ENCODE measurements around the gene ALKBH3.

The ALKBH3 gene

DNA sequence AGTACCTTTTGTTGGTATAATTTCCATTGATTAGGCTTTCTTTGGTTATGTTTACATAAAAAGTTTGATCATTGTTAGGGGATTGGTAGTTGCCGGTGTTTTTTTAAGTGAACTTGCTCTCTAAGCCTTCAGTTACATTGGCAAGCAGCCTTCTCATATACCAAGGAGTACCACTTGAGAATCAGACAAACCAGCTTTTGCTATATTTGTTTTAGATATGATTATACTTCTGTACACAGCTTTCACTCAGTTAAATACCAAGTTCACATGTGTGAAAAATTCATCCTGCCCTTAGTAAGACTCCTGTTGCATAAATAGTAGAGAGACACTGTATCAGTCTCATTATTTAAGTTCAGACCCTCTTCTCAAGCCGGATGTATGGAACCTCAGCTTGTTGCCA is 22.4 kb downstream of the ALKBH3 start:
- no peak overlapping the region for H3K4me3 ChIP-seq (ENCODE audit: low read depth, low read length)
- TF ChIP-seq, protein P1, sequence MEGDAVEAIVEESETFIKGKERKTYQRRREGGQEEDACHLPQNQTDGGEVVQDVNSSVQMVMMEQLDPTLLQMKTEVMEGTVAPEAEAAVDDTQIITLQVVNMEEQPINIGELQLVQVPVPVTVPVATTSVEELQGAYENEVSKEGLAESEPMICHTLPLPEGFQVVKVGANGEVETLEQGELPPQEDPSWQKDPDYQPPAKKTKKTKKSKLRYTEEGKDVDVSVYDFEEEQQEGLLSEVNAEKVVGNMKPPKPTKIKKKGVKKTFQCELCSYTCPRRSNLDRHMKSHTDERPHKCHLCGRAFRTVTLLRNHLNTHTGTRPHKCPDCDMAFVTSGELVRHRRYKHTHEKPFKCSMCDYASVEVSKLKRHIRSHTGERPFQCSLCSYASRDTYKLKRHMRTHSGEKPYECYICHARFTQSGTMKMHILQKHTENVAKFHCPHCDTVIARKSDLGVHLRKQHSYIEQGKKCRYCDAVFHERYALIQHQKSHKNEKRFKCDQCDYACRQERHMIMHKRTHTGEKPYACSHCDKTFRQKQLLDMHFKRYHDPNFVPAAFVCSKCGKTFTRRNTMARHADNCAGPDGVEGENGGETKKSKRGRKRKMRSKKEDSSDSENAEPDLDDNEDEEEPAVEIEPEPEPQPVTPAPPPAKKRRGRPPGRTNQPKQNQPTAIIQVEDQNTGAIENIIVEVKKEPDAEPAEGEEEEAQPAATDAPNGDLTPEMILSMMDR (IDR thresholded peaks at IDR 0.05; ENCODE audit: borderline replicate concordance, insufficient read depth, low read depth, low read length): no peak

DNA sequence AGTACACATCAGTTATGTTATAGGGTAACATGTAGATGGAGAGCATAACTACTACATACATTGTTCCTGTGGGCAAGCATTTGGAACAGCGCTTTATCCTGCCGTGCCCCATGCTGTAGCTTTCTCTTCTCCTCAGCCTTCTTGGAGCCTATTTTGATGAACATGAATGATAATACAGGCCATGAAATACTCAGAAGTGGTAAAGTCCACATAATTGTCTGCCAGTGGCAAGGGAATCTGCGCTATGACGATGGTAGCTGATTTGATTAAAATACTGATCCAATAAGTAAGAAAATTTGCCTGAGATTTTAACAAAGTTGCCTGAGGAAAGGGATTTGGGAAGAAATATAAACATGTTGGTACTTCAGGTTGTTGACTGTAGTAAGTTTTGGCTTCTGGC is 23.3 kb downstream of the ALKBH3 start:
- H3K4me3 ChIP-seq (ENCODE audit: low read depth, low read length): no peak overlapping the region
- TF ChIP-seq, protein P1 (IDR thresholded peaks at IDR 0.05; ENCODE audit: borderline replicate concordance, insufficient read depth, low read depth, low read length): no peak

- H3K4me3 ChIP-seq (ENCODE audit: low read depth, low read length): no peak overlapping the region
- TF ChIP-seq, protein P1 (IDR thresholded peaks at IDR 0.05; ENCODE audit: borderline replicate concordance, insufficient read depth, low read depth, low read length): no peak
Measured at GRCh38 chr11:43904742-43905535, 24.3 kb downstream of the ALKBH3 start.

GRCh38 chr11:43905813-43906241 is 25.2 kb downstream of the ALKBH3 start:
- no peak overlapping the region for H3K4me3 ChIP-seq (ENCODE audit: low read depth, low read length)
- TF ChIP-seq, protein P1 (IDR thresholded peaks at IDR 0.05; ENCODE audit: borderline replicate concordance, insufficient read depth, low read depth, low read length): no peak

DNA sequence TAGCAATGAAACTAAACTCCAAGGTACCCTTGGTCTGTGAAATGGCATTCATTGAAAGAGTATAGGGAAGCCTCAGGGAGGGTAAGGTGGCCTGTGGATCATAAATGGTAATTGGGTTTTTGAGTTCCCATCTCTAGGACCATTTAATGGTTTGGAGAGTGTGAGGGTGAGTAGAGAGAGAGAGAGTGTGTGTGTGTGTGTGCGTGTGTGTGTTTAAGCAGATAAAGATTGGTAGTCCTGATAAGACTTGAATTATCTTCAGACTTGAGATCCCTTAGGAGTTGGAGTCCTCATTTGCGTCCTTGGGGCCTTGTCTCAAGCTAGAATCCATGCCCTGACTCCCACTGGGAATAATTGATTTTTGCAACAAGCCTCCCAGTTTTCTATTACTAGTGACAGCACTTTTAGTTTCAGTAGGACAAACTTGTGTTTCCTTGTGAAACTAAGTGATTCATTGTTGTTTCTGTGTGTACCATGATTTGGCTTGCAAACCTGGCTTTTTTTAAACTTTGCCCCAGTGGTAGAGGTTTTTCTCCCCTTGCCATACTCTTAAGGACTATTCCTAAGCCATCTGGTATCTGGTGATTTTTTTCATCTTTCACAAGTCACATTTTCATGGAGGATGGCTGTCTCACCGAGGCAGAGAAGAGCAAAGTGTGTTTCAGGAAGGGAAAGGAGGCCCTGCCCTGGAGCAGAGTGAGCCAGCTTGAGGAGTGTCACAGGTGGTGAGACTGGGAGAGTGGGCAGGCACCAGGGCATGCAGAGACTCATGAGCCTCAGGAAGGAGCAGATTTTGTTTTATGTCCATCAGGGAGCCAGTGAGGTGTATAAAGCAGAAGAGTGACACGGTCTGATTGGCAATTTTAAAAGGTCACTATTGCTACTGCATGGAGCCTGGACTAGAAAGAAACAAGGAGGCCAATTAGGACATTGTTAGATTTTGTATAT is 26.7 kb downstream of the ALKBH3 start:
- TF ChIP-seq, protein P1 (IDR thresholded peaks at IDR 0.05; ENCODE audit: borderline replicate concordance, insufficient read depth, low read depth, low read length): no peak
- no peak overlapping the region for H3K4me3 ChIP-seq (ENCODE audit: low read depth, low read length)

DNA sequence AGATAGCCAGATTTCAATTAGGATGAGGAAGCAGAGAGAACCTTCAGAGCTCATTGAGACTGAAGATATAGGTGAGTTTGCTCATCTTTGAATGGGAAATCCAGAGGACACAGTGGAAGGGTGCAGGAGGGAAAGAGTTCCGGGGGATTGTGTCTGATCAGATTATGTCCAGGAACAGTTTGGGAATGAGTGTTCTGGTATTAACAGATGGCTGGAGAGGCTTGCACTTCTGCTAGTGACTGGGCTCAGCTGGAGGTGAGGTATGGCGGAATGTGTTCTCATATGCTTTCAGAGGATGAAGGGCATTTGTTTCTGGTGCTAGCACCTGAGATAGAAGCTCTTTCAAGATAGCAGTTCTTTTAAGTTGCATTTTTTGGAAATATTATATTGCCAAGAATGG is 27.6 kb downstream of the ALKBH3 start:
- TF ChIP-seq, protein P1 (IDR thresholded peaks at IDR 0.05; ENCODE audit: borderline replicate concordance, insufficient read depth, low read depth, low read length): no peak
- no peak overlapping the region for H3K4me3 ChIP-seq (ENCODE audit: low read depth, low read length)
